OCI-LY7 (cell line): Measurements from ENCODE around the gene DDX39B.

Source experiments
- EZH2phosphoT487 ChIP-seq: fragments of 200-600 bp; sonication (generic); IDR thresholded peaks from 2 replicates; pipeline ENCODE4 v1.6.1; 2018; ENCODE audit warnings: low read depth, borderline replicate concordance, mild to moderate bottlenecking, mixed run types, antibody characterized with exemption, low read length, moderate library complexity, mixed read lengths
- TF ChIP-seq, protein P1 (sequence below): fragments of 200-600 bp; sonication (generic); conservative IDR thresholded peaks from 2 replicates; pipeline ENCODE4 v1.5.1; 2014; ENCODE audit warnings: mild to moderate bottlenecking, antibody characterized with exemption, low read length, moderate library complexity, mixed read lengths

DNA sequence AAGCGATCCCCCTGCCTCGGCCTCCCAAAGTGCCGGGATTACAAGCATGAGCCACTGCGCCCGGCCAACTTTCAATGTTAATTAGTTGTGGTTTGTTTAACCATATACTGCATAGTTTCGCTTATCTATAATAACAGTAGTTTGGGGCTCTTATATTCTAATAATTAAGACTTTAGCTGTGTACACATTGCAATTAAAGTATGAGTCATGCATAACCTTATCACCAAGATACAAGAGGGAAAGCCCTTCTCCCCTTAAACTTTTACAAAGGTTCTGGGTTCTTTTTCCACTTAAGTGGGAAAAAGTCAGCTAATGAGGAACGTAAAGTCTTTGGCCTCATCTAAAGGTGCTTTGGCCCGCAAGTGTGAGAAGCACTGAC lies 16.3 kb downstream of the DDX39B start:
- TF ChIP-seq, protein P1, sequence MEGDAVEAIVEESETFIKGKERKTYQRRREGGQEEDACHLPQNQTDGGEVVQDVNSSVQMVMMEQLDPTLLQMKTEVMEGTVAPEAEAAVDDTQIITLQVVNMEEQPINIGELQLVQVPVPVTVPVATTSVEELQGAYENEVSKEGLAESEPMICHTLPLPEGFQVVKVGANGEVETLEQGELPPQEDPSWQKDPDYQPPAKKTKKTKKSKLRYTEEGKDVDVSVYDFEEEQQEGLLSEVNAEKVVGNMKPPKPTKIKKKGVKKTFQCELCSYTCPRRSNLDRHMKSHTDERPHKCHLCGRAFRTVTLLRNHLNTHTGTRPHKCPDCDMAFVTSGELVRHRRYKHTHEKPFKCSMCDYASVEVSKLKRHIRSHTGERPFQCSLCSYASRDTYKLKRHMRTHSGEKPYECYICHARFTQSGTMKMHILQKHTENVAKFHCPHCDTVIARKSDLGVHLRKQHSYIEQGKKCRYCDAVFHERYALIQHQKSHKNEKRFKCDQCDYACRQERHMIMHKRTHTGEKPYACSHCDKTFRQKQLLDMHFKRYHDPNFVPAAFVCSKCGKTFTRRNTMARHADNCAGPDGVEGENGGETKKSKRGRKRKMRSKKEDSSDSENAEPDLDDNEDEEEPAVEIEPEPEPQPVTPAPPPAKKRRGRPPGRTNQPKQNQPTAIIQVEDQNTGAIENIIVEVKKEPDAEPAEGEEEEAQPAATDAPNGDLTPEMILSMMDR, result no peak
- TF ChIP-seq EZH2phosphoT487, result no peak
